Endometrial microvascular endothelial cells (primary cell): ENCODE data around the gene ANKRD11. TPM values are rescaled to one million over a fixed set of nuclear protein-coding genes. Genes with fewer than 3 reads are reported as not detected.
"Not testable (repeated sequence)": the region's sequence is repeated elsewhere in the genome, so short reads cannot be mapped to it uniquely, and the experiment has no call there.

Source experiments
- in situ Hi-C: cut with HindIII; loops from 2 replicates; pipeline ENCODE4 v1.10.0; 2017; ENCODE audit warnings: low sequenced_read_pairs, low pct_unique_long_range_greater_than_20kb; ENCODE audit errors: inconsistent ontology term
- total RNA-seq: library from RNA; depleted of rRNA; stranded (reverse); fragments of >200 nt; gene quantifications from one replicate; pipeline ENCODE4 v1.2.3, GENCODE V29; 2015; ENCODE audit errors: inconsistent ontology term

The ANKRD11 gene
- total RNA-seq, 1 donor from 2014 or later, result 72.5 TPM

GRCh38 chr16:89275284-89275584 lies 215.1 kb downstream of the ANKRD11 start:
- in situ Hi-C loops, result no loop called here

GRCh38 chr16:89274561-89275283 lies 215.6 kb downstream of the ANKRD11 start:
- in situ Hi-C loops, result no loop called here

- in situ Hi-C loops, result no loop called here
These were observed 216.5 kb downstream of the ANKRD11 start for GRCh38 chr16:89273741-89274472.

- in situ Hi-C loops, result no loop called here
These were observed 217.7 kb downstream of the ANKRD11 start for GRCh38 chr16:89272631-89273030.

- in situ Hi-C loops, result no loop called here
These were observed 219.6 kb downstream of the ANKRD11 start for GRCh38 chr16:89270666-89271345.

GRCh38 chr16:89269805-89270665 lies 220.3 kb downstream of the ANKRD11 start:
- in situ Hi-C loops, result no loop called here

DNA sequence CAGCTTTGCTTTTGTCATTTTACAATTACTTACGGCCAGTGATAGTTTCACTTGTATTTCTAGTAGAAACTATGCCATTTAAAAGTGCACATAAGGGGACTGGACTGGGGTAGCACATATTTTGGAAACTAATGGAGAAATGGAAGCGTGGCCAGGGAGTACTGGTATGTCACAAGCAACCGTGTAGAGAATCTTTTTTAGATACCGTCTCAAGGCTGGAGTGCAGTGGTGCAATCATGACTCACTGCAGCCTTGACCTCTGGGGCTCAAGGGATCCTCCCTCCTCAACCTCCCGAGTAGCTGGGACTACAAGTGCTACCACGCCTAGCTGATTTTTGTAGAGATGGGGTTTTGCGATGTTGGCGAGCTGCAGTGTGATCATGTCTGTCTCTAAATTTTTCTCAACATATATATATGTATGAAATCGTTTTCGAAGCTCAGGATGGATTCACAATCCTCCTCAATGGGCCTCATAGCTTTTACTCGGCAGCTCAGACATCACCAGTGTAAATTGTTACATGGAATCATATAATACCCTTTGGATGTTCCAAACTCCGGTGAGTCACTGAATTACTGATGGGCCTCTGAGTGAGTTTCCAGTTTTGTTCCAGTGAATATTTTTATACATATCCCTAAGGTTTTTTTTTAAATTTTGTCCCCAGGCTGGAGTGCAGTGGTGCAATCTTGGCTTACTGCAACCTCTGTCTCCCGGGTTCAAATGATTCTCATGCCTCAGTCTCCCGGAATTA lies 221.2 kb downstream of the ANKRD11 start:
- in situ Hi-C loops, result no loop called here

GRCh38 chr16:89268585-89268984 lies 221.8 kb downstream of the ANKRD11 start:
- in situ Hi-C loops, result no loop called here

- in situ Hi-C loops, result not testable (repeated sequence)
These were observed 222.6 kb downstream of the ANKRD11 start for GRCh38 chr16:89267746-89268145.

DNA sequence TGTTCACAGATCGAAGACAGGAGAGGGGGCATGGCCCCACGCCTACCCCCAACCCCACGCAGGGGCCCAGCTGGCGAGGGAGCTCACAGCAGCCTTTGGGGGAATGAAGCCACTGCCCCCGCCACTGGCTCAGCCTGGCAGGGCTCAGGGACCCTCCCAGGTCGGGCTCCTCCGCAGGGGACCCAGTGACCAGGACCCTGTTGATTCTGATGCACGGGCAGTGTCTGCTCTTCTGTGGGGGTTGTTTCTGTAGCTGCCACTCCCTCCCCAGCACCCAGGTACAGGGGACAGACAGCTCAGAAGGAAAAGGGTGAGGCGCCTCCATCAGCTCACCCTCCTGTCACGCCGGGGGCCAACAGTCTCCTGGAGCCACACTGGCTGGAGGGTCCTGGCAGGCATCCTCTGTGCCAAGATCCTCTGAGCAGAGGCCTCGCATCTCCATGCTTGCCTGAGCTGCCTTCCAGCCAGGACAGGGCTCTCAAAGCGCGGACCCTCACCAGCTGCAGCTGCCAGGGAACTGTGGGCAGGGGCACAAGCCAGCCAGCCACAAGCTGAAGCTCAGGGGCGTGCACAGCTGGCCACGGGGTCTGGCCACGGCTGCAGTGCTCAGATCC lies 223.7 kb downstream of the ANKRD11 start:
- in situ Hi-C loops, result no loop called here

DNA sequence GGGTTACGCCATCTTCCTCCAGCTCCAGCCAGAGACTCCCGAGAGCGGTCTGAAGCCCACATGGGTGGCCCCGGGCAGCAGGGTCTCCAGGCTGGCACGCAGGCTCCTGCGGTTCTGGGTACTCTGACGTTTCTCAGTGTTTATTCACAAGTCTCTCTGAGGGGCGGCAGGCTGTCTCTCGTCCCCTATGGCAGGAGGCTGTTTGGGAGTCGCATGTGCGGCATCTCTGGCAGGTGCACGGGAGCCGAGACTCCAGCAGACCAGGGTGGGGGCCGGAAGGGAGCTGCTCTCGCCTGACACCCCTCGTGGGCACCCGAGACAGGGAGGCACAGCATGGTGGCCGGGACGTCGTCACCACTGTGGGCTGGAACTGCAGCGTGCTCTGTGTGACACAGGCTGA lies 224.7 kb downstream of the ANKRD11 start:
- in situ Hi-C loops, result no loop called here

- in situ Hi-C loops, result no loop called here
These were observed 225.4 kb downstream of the ANKRD11 start for GRCh38 chr16:89264800-89265550.

- in situ Hi-C loops, result no loop called here
These were observed 228.4 kb downstream of the ANKRD11 start for GRCh38 chr16:89261691-89262563.

DNA sequence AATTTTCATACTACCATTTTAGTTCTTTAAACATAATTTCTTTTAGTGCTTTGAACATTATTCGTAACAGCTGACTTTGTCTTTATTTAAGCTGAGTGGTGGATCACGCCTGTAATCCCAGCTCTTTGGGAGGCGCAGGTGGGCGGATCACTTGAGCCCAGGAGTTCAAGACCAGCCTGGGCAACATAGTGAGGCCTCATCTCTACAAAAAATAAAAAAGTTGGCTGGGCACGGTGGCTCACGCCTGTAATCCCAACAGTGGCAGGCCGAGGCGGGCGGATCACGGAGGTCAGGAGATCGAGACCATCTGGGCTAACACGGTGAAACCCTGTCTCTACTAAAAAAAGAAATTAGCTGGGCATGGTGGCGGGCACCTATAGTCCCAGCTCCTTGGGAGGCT lies 230.5 kb downstream of the ANKRD11 start:
- in situ Hi-C loops, result not testable (repeated sequence)

- in situ Hi-C loops, result no loop called here
These were observed 232.4 kb downstream of the ANKRD11 start for GRCh38 chr16:89257757-89258465.

- in situ Hi-C loops, result no loop called here
These were observed 233.1 kb downstream of the ANKRD11 start for GRCh38 chr16:89257281-89257731.
